Stomach (tissue), 4 donors: ENCODE measurements around the gene HMGXB3.

Experiments used
- CTCF ChIP-seq, 7 experiments: fragments of 450-650 bp in 4 of 7; fragments of 200-600 bp in 3 of 7; sonication (generic) in 3 of 7; IDR thresholded peaks; one replicate each; pipeline ENCODE4 v1.5.1; 2016 to 2019; ENCODE audit warnings: antibody characterized with exemption in 7 of 7, control low read depth in 2 of 7, mild to moderate bottlenecking in 1 of 7
- EP300 ChIP-seq: sonication (generic); formaldehyde crosslinking; IDR thresholded peaks from one replicate; pipeline ENCODE4 v1.6.1; 2017; ENCODE audit warnings: antibody characterized with exemption
- POLR2A ChIP-seq, 4 donors: fragments of 450-650 bp; IDR thresholded peaks; one replicate each; pipeline ENCODE4 v1.6.1; 2016; ENCODE audit warnings: antibody characterized with exemption in 4 of 4, control low read depth in 2 of 4, mild to moderate bottlenecking in 1 of 4, moderate library complexity in 1 of 4
- POLR2AphosphoS5 ChIP-seq, 3 donors: sonication (generic); formaldehyde crosslinking; IDR thresholded peaks; one replicate each; pipeline ENCODE4 v1.6.1; 2016; ENCODE audit warnings: antibody characterized with exemption in 3 of 3

- TF ChIP-seq POLR2AphosphoS5 (IDR thresholded peaks at IDR 0.05), result no peak
- no peak for TF ChIP-seq CTCF (IDR thresholded peaks at IDR 0.05)
- no peak for TF ChIP-seq POLR2A (IDR thresholded peaks at IDR 0.05)
- no peak for TF ChIP-seq EP300
These were observed 43.9 kb upstream of the HMGXB3 start for GRCh38 chr5:149956685-149957084.
